ENCODE results near the gene COL5A1. TPM values are rescaled to one million over a fixed set of nuclear protein-coding genes. Genes with fewer than 3 reads are reported as not detected.

The COL5A1 gene
- total RNA-seq, 4 donors from 2014 or later, result 1.6 to 2.8 (median 2.3) TPM

DNA sequence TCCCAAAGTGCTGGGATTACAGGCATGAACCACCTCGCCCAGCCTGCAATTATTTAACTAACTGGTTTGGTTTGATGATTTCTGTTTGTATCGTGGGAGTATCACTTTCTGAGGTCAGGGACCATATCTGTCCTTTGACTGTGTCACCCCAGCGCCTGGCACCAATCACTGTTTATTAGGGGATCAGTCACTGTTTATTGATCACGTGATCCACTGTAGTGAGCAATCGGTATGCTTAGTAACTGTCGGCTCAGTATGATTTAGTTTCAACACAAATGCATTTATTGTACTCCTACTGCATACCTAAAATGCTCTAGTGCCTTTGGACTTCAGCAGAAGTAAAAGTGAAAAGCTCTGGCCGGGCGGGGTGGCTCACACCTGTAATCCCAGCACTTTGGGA, 54.8 kb downstream of the COL5A1 start:
- H3K27me3 ChIP-seq, result peaks cover 0 to 7% (median 0%) of the 10 kb centered on the region in 3 donors
- no peak for ATAC-seq
- intact Hi-C loops (cut with DNase I; ENCODE audit: low total_unique reads) (no loop called here), in situ Hi-C loops (cut with MboI; ENCODE audit: low sequenced_read_pairs in 4 of 4) (loop anchor here in 2 of 4 donors (5.0 to 10.0 kb wide), 2 partner anchors 41 to 48 kb away; no protein-coding TSS in a partner anchor)
- no peaks in the 10 kb centered on the region for H3K9me3 ChIP-seq
- no peak for DNase-seq
- H3K27ac ChIP-seq, result no peak overlapping the region
- no peak overlapping the region for H3K4me3 ChIP-seq
- H3K36me3 ChIP-seq, result no peaks in the 10 kb centered on the region
- H3K4me1 ChIP-seq, result no peaks in the 10 kb centered on the region
- no peak for TF ChIP-seq POLR2A (IDR thresholded peaks at IDR 0.05)
- TF ChIP-seq, protein P1, sequence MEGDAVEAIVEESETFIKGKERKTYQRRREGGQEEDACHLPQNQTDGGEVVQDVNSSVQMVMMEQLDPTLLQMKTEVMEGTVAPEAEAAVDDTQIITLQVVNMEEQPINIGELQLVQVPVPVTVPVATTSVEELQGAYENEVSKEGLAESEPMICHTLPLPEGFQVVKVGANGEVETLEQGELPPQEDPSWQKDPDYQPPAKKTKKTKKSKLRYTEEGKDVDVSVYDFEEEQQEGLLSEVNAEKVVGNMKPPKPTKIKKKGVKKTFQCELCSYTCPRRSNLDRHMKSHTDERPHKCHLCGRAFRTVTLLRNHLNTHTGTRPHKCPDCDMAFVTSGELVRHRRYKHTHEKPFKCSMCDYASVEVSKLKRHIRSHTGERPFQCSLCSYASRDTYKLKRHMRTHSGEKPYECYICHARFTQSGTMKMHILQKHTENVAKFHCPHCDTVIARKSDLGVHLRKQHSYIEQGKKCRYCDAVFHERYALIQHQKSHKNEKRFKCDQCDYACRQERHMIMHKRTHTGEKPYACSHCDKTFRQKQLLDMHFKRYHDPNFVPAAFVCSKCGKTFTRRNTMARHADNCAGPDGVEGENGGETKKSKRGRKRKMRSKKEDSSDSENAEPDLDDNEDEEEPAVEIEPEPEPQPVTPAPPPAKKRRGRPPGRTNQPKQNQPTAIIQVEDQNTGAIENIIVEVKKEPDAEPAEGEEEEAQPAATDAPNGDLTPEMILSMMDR (IDR thresholded peaks at IDR 0.05 in 4 of 5, conservative IDR thresholded peaks at IDR 0.05 in 1 of 5), result no peak

DNA sequence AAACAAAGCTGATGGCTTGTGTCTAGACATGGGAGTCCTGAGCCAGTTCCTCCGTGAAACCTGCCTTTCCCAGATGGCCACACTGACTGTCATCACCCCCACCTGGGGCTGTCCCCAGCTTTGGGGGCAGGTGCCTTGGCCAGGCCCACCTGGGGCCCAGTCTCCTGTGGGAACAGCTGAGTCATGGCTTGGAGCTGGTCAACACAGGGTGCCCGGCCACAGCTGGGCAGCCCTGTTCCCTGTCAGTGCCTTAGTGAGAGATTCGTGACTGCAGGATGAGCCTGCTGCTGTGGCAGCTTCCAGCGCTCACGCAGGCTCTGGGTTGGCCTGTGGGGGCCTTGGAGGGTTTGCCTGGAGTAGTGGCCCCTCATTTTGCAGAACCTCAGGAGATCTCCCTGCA, 56.5 kb downstream of the COL5A1 start:
- no peak overlapping the region for H3K4me3 ChIP-seq
- no peak for ATAC-seq
- intact Hi-C loops (cut with DNase I; ENCODE audit: low total_unique reads), result loop anchor here (1.0 kb wide), 1 partner anchor 41 kb away; no protein-coding TSS in a partner anchor
- H3K27ac ChIP-seq, result no peak overlapping the region
- TF ChIP-seq, protein P1 (IDR thresholded peaks at IDR 0.05 in 4 of 5, conservative IDR thresholded peaks at IDR 0.05 in 1 of 5), result no peak
- H3K27me3 ChIP-seq, result peaks cover 0 to 7% (median 0%) of the 10 kb centered on the region in 3 donors
- in situ Hi-C loops (cut with MboI; ENCODE audit: low sequenced_read_pairs in 4 of 4), result loop anchor here in 2 of 4 donors (5.0 to 10.0 kb wide), 2 partner anchors 39 to 47 kb away; no protein-coding TSS in a partner anchor
- H3K4me1 ChIP-seq, result no peaks in the 10 kb centered on the region
- H3K9me3 ChIP-seq, result no peaks in the 10 kb centered on the region
- DNase-seq, result no peak
- no peaks in the 10 kb centered on the region for H3K36me3 ChIP-seq

DNA sequence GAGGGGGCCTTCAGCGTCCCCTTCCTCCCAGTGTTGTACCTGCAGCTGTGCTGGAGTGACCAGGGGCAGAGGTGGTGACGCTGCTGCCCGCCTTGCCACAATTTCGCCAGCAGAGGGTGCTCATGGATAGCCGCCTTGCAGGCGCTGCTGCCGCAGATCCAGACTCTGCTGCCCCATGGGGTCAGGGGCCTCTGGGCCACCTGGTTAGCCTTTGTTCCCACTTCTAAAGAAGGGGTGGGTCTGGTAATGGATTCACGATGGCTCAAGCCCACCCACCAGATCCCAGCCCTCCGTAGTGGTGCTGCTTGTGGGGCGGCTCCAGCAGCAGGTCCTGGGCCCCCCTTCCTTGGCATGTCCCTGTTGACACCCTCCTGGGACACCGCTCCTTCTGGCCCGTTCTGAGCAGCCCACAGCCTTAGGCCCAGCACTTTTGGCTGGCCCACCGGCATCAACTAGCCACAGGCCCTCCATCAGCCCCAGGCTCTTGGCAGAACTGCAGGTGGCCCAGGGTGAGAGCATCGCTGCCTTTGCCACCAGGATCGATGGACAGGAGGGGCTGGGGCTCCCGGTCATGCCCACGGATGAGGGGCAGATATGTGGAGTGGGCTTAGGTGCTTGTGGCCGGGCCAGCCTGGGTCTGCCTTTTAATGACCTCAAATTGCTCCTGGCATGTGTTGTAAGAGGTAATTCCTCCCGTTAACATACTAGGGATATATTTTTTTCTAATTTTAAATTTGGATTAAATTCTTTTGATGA, 57.2 kb downstream of the COL5A1 start:
- H3K27ac ChIP-seq, result no peak overlapping the region

DNA sequence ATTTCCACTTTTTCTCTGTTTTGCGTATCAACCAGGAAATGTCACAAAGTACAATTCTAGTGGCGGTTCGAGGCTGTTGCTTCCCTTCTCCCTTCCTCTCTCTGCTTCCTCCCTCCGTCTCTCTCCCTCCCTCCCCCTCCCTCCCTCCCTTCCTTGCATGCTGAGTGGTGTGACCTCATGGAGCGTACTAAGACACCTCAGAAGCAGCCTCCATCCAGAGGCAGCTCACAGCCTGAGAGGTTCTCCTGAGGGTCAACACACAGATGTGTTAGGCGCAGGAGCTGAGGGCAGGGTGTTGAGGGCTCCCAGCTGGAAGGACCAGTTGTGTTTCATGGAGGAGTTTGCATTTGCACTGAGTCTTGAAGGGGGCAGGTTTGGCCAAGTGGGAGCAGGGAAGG, 57.7 kb downstream of the COL5A1 start:
- Histone ChIP-seq H3K4me3 (no peak overlapping the region), H3K27me3 (peaks cover 0 to 7% (median 0%) of the 10 kb centered on the region in 3 donors), H3K27ac (no peak overlapping the region), H3K4me1 (no peaks in the 10 kb centered on the region), H3K36me3 (no peaks in the 10 kb centered on the region), H3K9me3 (no peaks in the 10 kb centered on the region)
- TF ChIP-seq POLR2A (IDR thresholded peaks at IDR 0.05), result no peak
- TF ChIP-seq, protein P1 (IDR thresholded peaks at IDR 0.05 in 4 of 5, conservative IDR thresholded peaks at IDR 0.05 in 1 of 5), result no peak
- in situ Hi-C loops (cut with MboI; ENCODE audit: low sequenced_read_pairs in 4 of 4) (loop anchor here in 2 of 4 donors (5.0 to 10.0 kb wide), 2 partner anchors 38 to 45 kb away; no protein-coding TSS in a partner anchor), intact Hi-C loops (cut with DNase I; ENCODE audit: low total_unique reads) (no loop called here)
- ATAC-seq, result no peak
- no peak for DNase-seq

More for the DNA sequence above, 57.2 kb downstream of the COL5A1 start:
- no peak for ATAC-seq
- H3K4me3 ChIP-seq, result no peak overlapping the region
- in situ Hi-C loops (cut with MboI; ENCODE audit: low sequenced_read_pairs in 4 of 4) (loop anchor here in 2 of 4 donors (5.0 to 10.0 kb wide), 2 partner anchors 39 to 46 kb away; no protein-coding TSS in a partner anchor), intact Hi-C loops (cut with DNase I; ENCODE audit: low total_unique reads) (loop anchor here (1.0 kb wide), 1 partner anchor 41 kb away; no protein-coding TSS in a partner anchor)
- DNase-seq, result peak in 1 of 2 donors; percentile 37
- H3K36me3 ChIP-seq, result no peaks in the 10 kb centered on the region
- peaks cover 0 to 7% (median 0%) of the 10 kb centered on the region in 3 donors for H3K27me3 ChIP-seq
- no peaks in the 10 kb centered on the region for H3K9me3 ChIP-seq
- no peaks in the 10 kb centered on the region for H3K4me1 ChIP-seq
- TF ChIP-seq, protein P1 (IDR thresholded peaks at IDR 0.05 in 4 of 5, conservative IDR thresholded peaks at IDR 0.05 in 1 of 5), result peak; percentile 50 to 82 (median 76)
- TF ChIP-seq POLR2A (IDR thresholded peaks at IDR 0.05), result no peak
